Hepatocyte (in vitro differentiated cells): ENCODE measurements around the gene DEPP1. TPM values are rescaled to one million over a fixed set of nuclear protein-coding genes. Genes with fewer than 3 reads are reported as not detected.
A peak's percentile ranks its signal among the peaks of the same experiment; 100 is the strongest.

Source experiments
- DNase-seq: peaks from one replicate; pipeline ENCODE4 v3.0.0-alpha.2; 2016; ENCODE audit warnings: low spot score
- H2AFZ ChIP-seq: fragments of 200-600 bp; sonication (generic); 2 replicates; pipeline ENCODE4 v1.6.0; 2016; ENCODE audit warnings: antibody characterized with exemption, mild to moderate bottlenecking
- H3K27ac ChIP-seq: fragments of 200-600 bp; sonication (generic); 2 replicates; pipeline ENCODE4 v1.5.1; 2016; ENCODE audit warnings: mild to moderate bottlenecking
- H3K27me3 ChIP-seq: fragments of 200-600 bp; sonication (generic); 2 replicates; pipeline ENCODE4 v1.6.1; 2016
- H3K36me3 ChIP-seq: fragments of 200-600 bp; sonication (generic); replicated peaks from 2 replicates; pipeline ENCODE4 v1.5.1; 2016; ENCODE audit warnings: low read depth; ENCODE audit not compliant: insufficient read depth
- H3K4me1 ChIP-seq: fragments of 200-600 bp; sonication (generic); 2 replicates; pipeline ENCODE4 v1.5.1; 2016; ENCODE audit warnings: mild to moderate bottlenecking, moderate library complexity; ENCODE audit not compliant: insufficient read depth
- H3K4me2 ChIP-seq: fragments of 200-600 bp; sonication (generic); 2 replicates; pipeline ENCODE4 v1.6.0; 2016
- H3K4me3 ChIP-seq: fragments of 200-600 bp; sonication (generic); 2 replicates; pipeline ENCODE4 v1.5.1; 2016; ENCODE audit warnings: mild to moderate bottlenecking
- H3K79me2 ChIP-seq: fragments of 200-600 bp; sonication (generic); 2 replicates; pipeline ENCODE4 v1.6.0; 2017; ENCODE audit warnings: mild to moderate bottlenecking
- H3K9me2 ChIP-seq: fragments of 200-600 bp; sonication (generic); replicated peaks from 2 replicates; pipeline ENCODE4 v1.6.0; 2017; ENCODE audit warnings: mild to moderate bottlenecking; ENCODE audit not compliant: insufficient read depth
- H3K9me3 ChIP-seq: fragments of 200-600 bp; sonication (generic); 2 replicates; pipeline ENCODE4 v1.5.1; 2016; ENCODE audit warnings: low read depth, mild to moderate bottlenecking
- H4K20me1 ChIP-seq: fragments of 200-600 bp; sonication (generic); 2 replicates; pipeline ENCODE4 v1.6.0; 2016; ENCODE audit warnings: mild to moderate bottlenecking; ENCODE audit not compliant: insufficient read depth, poor library complexity, severe bottlenecking
- CTCF ChIP-seq: fragments of 200-600 bp; sonication (generic); IDR thresholded peaks from 2 replicates; pipeline ENCODE4 v1.5.1; 2016; ENCODE audit warnings: antibody characterized with exemption, mild to moderate bottlenecking; ENCODE audit not compliant: poor library complexity
- EZH2 ChIP-seq: fragments of 200-600 bp; sonication (generic); IDR thresholded peaks from 2 replicates; pipeline ENCODE4 v1.6.1; 2016; ENCODE audit warnings: antibody characterized with exemption, mild to moderate bottlenecking, borderline replicate concordance
- EZH2phosphoT487 ChIP-seq: fragments of 200-600 bp; sonication (generic); IDR thresholded peaks from one replicate; pipeline ENCODE4 v1.6.1; 2018; ENCODE audit warnings: antibody characterized with exemption, mild to moderate bottlenecking, low read depth, moderate library complexity; ENCODE audit not compliant: unreplicated experiment, severe bottlenecking
- WGBS: methylation state at CpG from one replicate; pipeline ENCODE4 v1.1.6; 2016; ENCODE audit warnings: low lambda C conversion rate; ENCODE audit errors: missing lambda C conversion rate; 5-methylcytosine and 5-hydroxymethylcytosine counted together
- polyA plus RNA-seq: library from polyadenylated mRNA; unstranded; fragments of >200 nt; fragmentation: Nextera tagmentation; extraction: Ambion mirVana; gene quantifications from 2 replicates; pipeline ENCODE4 v1.2.1, GENCODE V29; 2016
- total RNA-seq: library from RNA; depleted of rRNA; stranded (reverse); fragments of >200 nt; gene quantifications from 2 replicates; pipeline ENCODE4 v1.2.3, GENCODE V29; 2014

The DEPP1 gene
- total and polyA plus RNA-seq, 2 experiments from 2014 or later: 30.6 to 54.7 TPM

GRCh38 chr10:45004661-45005060, 26.1 kb upstream of the DEPP1 start:
- TF ChIP-seq EZH2phosphoT487: no peak
- TF ChIP-seq EZH2: no peak
- no peak for TF ChIP-seq CTCF
- Histone ChIP-seq H4K20me1 (no peaks in the 10 kb centered on the region), H3K36me3 (no peaks in the 10 kb centered on the region), H3K27ac (no peak overlapping the region), H3K4me1 (peaks cover 26% of the 10 kb centered on the region), H3K27me3 (no peaks in the 10 kb centered on the region), H3K9me3 (no peaks in the 10 kb centered on the region), H3K9me2 (no peaks in the 10 kb centered on the region), H2AFZ (no peak overlapping the region), H3K4me3 (no peak overlapping the region), H3K79me2 (peaks cover 34% of the 10 kb centered on the region), H3K4me2 (no peak overlapping the region)
- 84% methylated on average over 3 of the region's 3 CpGs for WGBS
- no peak for DNase-seq

- WGBS: 96% methylated on average over 10 of the region's 10 CpGs
Observed at GRCh38 chr10:45003432-45004000, 24.9 kb upstream of the DEPP1 start.

GRCh38 chr10:45001381-45002148, 23.0 kb upstream of the DEPP1 start:
- H3K27me3 ChIP-seq: no peaks in the 10 kb centered on the region
- peaks cover 34% of the 10 kb centered on the region for H3K79me2 ChIP-seq
- TF ChIP-seq CTCF (peak; percentile 17), EZH2 (no peak), EZH2phosphoT487 (no peak)
- H2AFZ ChIP-seq: peak overlapping the region; percentile 98
- H3K9me3 ChIP-seq: no peaks in the 10 kb centered on the region
- H3K36me3 ChIP-seq: no peaks in the 10 kb centered on the region
- DNase-seq: peak; percentile 68
- H4K20me1 ChIP-seq: no peaks in the 10 kb centered on the region
- peak overlapping the region; percentile 96 for H3K4me2 ChIP-seq
- peak overlapping the region; percentile 86 for H3K4me3 ChIP-seq
- 15% methylated on average over 13 of the region's 13 CpGs for WGBS
- peaks cover 28% of the 10 kb centered on the region for H3K4me1 ChIP-seq
- no peaks in the 10 kb centered on the region for H3K9me2 ChIP-seq
- peak overlapping the region; percentile 98 for H3K27ac ChIP-seq

More at GRCh38 chr10:45003432-45004000, 24.9 kb upstream of the DEPP1 start:
- Histone ChIP-seq H3K4me1 (peaks cover 30% of the 10 kb centered on the region), H4K20me1 (no peaks in the 10 kb centered on the region), H3K27ac (no peak overlapping the region), H3K9me2 (no peaks in the 10 kb centered on the region), H3K4me3 (no peak overlapping the region), H3K4me2 (no peak overlapping the region), H2AFZ (no peak overlapping the region), H3K27me3 (no peaks in the 10 kb centered on the region), H3K9me3 (no peaks in the 10 kb centered on the region), H3K36me3 (no peaks in the 10 kb centered on the region), H3K79me2 (peaks cover 34% of the 10 kb centered on the region)
- TF ChIP-seq EZH2: no peak
- TF ChIP-seq CTCF: no peak
- no peak for TF ChIP-seq EZH2phosphoT487
- no peak for DNase-seq
